Activated T-helper 2 cell treated with anti-CD3 and anti-CD28 coated beads, Interferon-gamma antibody, Interleukin-2, Interleukin-4, amounts not matched to agents 10 μg/mL and 5 μg/mL and 100 μg/mL, durations not matched to agents 14 hours and 24 hours and 36 hours (primary cell): ENCODE measurements around the gene GAS2L1. TPM values are rescaled to one million over a fixed set of nuclear protein-coding genes. Genes with fewer than 3 reads are reported as not detected.

Experiments used
- DNase-seq: peaks from one replicate; pipeline ENCODE4 v3.0.0; 2021; ENCODE audit warnings: low spot score
- H3K27ac Mint-ChIP-seq: one replicate; pipeline ENCODE4 v1.8.0; 2021; ENCODE audit warnings: mixed read lengths
- H3K27me3 Mint-ChIP-seq: one replicate; pipeline ENCODE4 v1.8.0; 2021; ENCODE audit warnings: low read depth, mixed read lengths
- H3K36me3 Mint-ChIP-seq: one replicate; pipeline ENCODE4 v1.8.0; 2021; ENCODE audit warnings: low read depth, mixed read lengths
- H3K4me1 Mint-ChIP-seq: one replicate; pipeline ENCODE4 v1.8.0; 2021; ENCODE audit warnings: low read depth, mixed read lengths
- H3K4me3 Mint-ChIP-seq: one replicate; pipeline ENCODE4 v1.8.0; 2021; ENCODE audit warnings: low read depth, mild to moderate bottlenecking, moderate library complexity, mixed read lengths
- H3K9me3 Mint-ChIP-seq: one replicate; pipeline ENCODE4 v1.8.0; 2021; ENCODE audit warnings: mixed read lengths
- intact Hi-C: fragments of 100-400 bp; cut with micrococcal nuclease; formaldehyde crosslinking; loops from one replicate; pipeline ENCODE4 v1.15.1; 2023
- total RNA-seq: library from RNA; stranded (reverse); gene quantifications from 2 replicates; pipeline ENCODE4 v1.2.3, GENCODE V29; 2022

Gene GAS2L1
- total RNA-seq, 1 donor from 2014 or later, result 3.4 TPM

DNA sequence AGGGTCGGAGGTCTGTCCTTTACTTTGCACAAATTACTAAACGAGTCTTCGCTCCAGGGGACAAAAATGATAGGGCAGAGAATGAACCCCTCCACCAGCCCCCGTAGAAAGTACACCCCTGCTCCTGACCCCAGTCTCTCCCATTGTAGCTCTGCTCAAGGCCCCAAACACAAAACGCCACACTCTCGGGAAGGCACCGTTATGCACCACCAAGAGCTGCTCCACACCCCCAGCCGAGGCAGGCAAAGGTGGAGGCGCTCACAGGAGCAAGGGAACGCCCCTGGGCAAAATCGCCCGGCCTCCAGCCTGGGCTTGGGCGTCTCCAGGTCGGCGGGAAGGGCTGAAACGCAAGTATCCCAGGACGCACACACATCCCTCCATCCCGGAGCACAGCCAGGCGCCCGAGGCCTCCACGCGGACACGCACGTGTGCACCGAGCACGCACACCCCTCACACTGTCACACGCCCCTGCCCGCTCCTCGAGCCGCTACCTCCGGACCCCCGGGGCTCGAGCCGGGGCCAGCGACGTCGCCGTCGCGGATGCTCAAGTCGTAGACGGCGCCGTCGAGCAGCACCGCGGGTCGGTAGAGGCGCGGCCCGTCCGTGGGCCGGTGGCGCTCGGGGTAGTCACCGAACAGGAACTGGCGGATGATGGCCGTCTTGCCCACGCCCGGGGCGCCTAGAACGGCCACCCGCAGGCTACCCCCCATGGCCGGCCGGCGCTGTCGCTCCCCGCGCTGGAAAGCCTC is 8.3 kb downstream of the GAS2L1 start:
- peaks cover 43% of the 10 kb centered on the region for H3K27me3 Mint-ChIP-seq
- no peaks in the 10 kb centered on the region for H3K36me3 Mint-ChIP-seq
- H3K27ac Mint-ChIP-seq, result no peak overlapping the region
- H3K9me3 Mint-ChIP-seq, result no peaks in the 10 kb centered on the region
- peaks cover 17% of the 10 kb centered on the region for H3K4me1 Mint-ChIP-seq
- intact Hi-C loops, result loop anchor here (5.0 kb wide), 1 partner anchor 42 kb away; no protein-coding TSS in a partner anchor
- H3K4me3 Mint-ChIP-seq, result no peak overlapping the region
- DNase-seq, result no peak

DNA sequence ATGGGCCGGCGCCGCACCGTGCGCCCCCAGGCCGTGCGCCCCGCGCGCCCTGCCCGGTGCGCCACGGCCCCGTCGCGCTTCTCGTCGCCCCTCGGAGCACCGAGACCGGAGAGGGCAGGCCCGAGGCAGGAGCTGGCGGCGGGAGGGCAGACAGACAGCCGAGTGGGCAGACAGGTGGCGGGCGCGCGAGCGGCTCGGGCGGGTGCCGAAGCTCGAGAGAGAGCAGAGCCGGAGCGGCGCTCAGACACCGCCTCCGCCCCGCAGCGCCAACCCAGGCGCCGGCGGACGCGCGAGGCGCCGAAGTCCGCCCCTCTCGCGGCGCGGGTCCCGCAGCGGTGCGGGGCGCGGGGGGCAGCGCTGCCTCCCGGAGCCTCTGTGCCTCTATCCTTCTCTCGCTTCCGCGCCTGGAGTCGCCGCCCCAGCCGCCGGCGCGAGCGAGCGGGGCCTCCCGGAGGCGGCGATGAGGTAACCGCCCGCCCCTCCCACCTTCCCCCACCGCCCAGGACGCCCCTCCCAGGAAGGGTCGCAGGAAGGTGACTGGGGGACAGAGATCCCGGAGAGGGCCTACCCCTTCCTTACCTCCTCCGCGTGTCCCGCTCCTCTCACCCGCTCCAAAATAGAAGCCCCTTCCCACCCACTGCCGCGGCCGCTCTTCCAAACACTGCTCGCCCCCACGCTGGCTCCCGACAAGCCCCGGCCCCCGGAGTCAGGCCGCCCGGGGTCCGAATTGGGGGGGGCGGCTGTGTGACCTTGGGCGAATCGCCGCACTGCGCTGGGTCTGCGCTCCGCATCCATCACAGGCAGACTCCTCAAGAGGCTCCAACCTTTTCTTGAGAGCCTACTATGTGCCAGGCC is 9.1 kb downstream of the GAS2L1 start, which contains the start of gene RASL10A:
TSS of gene RASL10A (minus strand) at position 412 of the 855 bp plus-strand sequence. CDS start 451 bp downstream, outside the sequence.
- no peaks in the 10 kb centered on the region for H3K9me3 Mint-ChIP-seq
- H3K4me1 Mint-ChIP-seq, result peaks cover 17% of the 10 kb centered on the region
- H3K27me3 Mint-ChIP-seq, result peaks cover 43% of the 10 kb centered on the region
- H3K27ac Mint-ChIP-seq, result no peak within 1 kb of the TSS
- intact Hi-C loops, result no loop called here
- H3K4me3 Mint-ChIP-seq, result peak within 1 kb of the TSS; percentile 31
- no peaks in the 10 kb centered on the region for H3K36me3 Mint-ChIP-seq
- no peak for DNase-seq

GRCh38 chr22:29316141-29316828 is 9.8 kb downstream of the GAS2L1 start:
- H3K4me3 Mint-ChIP-seq, result peak overlapping the region; percentile 31
- intact Hi-C loops, result no loop called here
- H3K27me3 Mint-ChIP-seq, result peaks cover 43% of the 10 kb centered on the region
- no peak for DNase-seq
- no peaks in the 10 kb centered on the region for H3K9me3 Mint-ChIP-seq
- H3K4me1 Mint-ChIP-seq, result peaks cover 13% of the 10 kb centered on the region
- H3K27ac Mint-ChIP-seq, result no peak overlapping the region
- no peaks in the 10 kb centered on the region for H3K36me3 Mint-ChIP-seq

GRCh38 chr22:29317827-29318454 is 11.5 kb downstream of the GAS2L1 start:
- H3K36me3 Mint-ChIP-seq, result no peaks in the 10 kb centered on the region
- no peaks in the 10 kb centered on the region for H3K9me3 Mint-ChIP-seq
- intact Hi-C loops, result no loop called here
- no peak for DNase-seq
- peaks cover 37% of the 10 kb centered on the region for H3K27me3 Mint-ChIP-seq
- H3K4me3 Mint-ChIP-seq, result no peak overlapping the region
- H3K27ac Mint-ChIP-seq, result no peak overlapping the region
- peaks cover 12% of the 10 kb centered on the region for H3K4me1 Mint-ChIP-seq

- Mint-ChIP-seq H3K36me3 (no peaks in the 10 kb centered on the region), H3K27me3 (peaks cover 26% of the 10 kb centered on the region), H3K4me3 (no peak overlapping the region), H3K4me1 (peaks cover 5% of the 10 kb centered on the region), H3K9me3 (no peaks in the 10 kb centered on the region), H3K27ac (no peak overlapping the region)
- no peak for DNase-seq
- intact Hi-C loops, result no loop called here
Measured at GRCh38 chr22:29319072-29319471, 12.6 kb downstream of the GAS2L1 start.

DNA sequence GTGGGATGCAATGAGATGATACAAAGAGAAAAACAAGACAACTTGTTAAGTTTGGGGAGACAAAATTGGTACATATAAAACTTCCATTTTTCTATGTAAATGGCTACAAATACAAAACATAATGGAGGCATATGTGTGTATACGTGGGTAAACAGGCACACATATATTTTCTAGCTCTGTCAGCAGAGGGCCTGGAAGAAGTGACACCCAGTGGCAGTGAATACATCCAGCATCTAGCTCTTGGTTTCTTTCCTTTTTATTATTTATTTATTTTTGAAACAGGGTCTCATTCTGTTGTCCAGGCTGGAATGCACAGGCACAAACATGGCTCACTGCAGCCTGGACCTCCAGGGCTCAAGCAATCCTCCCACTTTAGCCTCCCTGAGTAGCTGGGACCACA is 14.1 kb downstream of the GAS2L1 start:
- H3K4me1 Mint-ChIP-seq, result no peaks in the 10 kb centered on the region

DNA sequence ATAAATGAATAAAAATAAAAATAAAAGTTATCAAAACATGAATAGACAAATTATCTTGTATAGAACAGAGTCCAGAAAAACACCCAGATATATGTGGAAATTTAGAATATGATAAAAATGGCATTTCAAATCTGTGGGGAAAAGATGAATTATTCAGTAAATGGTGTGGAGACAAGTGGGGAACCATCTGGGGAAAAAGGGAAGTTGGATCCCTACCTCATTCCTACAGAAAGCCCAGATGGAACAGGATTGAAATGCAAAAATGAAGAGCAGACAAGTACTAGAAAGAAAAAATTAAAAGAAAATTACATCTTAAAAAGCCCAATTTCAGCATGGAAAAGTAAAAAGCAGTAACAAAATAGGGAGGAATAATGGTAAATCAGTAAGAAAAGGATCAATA is 17.2 kb downstream of the GAS2L1 start:
- no peak overlapping the region for H3K4me3 Mint-ChIP-seq
- H3K4me1 Mint-ChIP-seq, result no peaks in the 10 kb centered on the region
- peaks cover 6% of the 10 kb centered on the region for H3K36me3 Mint-ChIP-seq
- no peak for DNase-seq
- H3K9me3 Mint-ChIP-seq, result no peaks in the 10 kb centered on the region
- intact Hi-C loops, result no loop called here
- H3K27ac Mint-ChIP-seq, result no peak overlapping the region
- H3K27me3 Mint-ChIP-seq, result no peaks in the 10 kb centered on the region

More for the DNA sequence above, 14.1 kb downstream of the GAS2L1 start:
- Mint-ChIP-seq H3K9me3 (no peaks in the 10 kb centered on the region), H3K4me3 (no peak overlapping the region), H3K27me3 (peaks cover 18% of the 10 kb centered on the region), H3K27ac (no peak overlapping the region), H3K36me3 (no peaks in the 10 kb centered on the region)
- intact Hi-C loops, result no loop called here
- DNase-seq, result no peak

DNA sequence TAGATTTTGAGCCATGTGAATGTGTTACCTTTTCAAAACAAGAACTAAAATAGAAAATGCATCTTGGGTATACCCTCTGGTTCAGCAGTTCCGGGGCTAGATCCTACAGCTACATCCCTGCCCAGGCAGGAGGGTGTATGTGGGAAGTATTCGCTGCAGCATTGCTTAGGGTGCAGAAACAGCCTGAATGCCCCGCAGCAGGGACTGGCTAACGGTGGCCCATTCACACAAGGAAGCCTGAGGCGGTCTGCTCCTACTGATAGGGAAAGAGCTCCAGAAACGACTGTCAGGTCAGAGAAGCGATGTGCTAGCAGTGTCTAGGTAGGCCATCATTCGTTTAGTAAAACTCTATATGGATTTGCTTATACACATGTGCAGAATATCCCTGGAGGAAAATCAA is 18.9 kb downstream of the GAS2L1 start:
- intact Hi-C loops, result no loop called here
- Mint-ChIP-seq H3K36me3 (peaks cover 10% of the 10 kb centered on the region), H3K27me3 (no peaks in the 10 kb centered on the region), H3K27ac (no peak overlapping the region), H3K4me3 (no peak overlapping the region), H3K4me1 (no peaks in the 10 kb centered on the region), H3K9me3 (no peaks in the 10 kb centered on the region)
- no peak for DNase-seq

- Mint-ChIP-seq H3K27ac (no peak overlapping the region), H3K9me3 (no peaks in the 10 kb centered on the region), H3K4me1 (no peaks in the 10 kb centered on the region), H3K4me3 (no peak overlapping the region), H3K36me3 (peaks cover 11% of the 10 kb centered on the region), H3K27me3 (no peaks in the 10 kb centered on the region)
- intact Hi-C loops, result no loop called here
- DNase-seq, result no peak
Measured at GRCh38 chr22:29325785-29326315, 19.4 kb downstream of the GAS2L1 start.

- H3K4me3 Mint-ChIP-seq, result no peak overlapping the region
- no peak for DNase-seq
- no peak overlapping the region for H3K27ac Mint-ChIP-seq
- no peaks in the 10 kb centered on the region for H3K9me3 Mint-ChIP-seq
- H3K4me1 Mint-ChIP-seq, result no peaks in the 10 kb centered on the region
- peaks cover 12% of the 10 kb centered on the region for H3K36me3 Mint-ChIP-seq
- intact Hi-C loops, result no loop called here
- no peaks in the 10 kb centered on the region for H3K27me3 Mint-ChIP-seq
Measured at GRCh38 chr22:29326481-29326880, 20.0 kb downstream of the GAS2L1 start.

DNA sequence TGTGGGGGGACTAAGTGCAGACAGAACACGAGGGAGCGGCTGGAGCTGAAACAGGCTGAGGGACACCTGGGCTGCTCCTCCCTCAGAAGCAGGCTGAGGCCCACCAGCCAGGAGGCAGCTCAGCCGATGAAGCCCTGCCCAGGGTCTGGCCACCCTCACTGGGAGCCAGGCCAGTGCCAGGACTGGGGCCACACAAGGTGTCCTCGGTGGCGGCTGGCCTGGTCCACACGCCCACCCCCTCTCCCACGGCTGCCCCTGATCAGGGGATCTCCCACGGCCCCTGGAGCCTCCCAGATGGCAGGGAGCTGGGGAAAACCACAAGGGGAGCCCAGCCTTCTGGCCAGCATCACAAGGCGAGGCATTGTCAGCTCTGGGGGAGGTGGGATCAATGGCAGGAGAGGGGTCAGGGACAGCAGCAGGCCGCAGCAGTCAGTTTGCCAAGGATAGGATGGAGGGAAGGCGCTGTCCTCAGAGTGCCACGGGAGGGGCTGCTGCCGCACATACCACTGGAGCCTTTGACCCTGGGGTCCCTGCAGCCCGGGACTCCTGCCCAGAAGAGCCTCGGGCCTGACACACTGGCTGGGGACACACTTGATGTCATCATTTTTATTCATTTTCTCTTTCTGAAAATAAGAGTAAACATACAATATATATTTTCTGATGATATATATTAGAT is 20.8 kb downstream of the GAS2L1 start:
- no peak overlapping the region for H3K4me3 Mint-ChIP-seq
- no peaks in the 10 kb centered on the region for H3K9me3 Mint-ChIP-seq
- DNase-seq, result no peak
- no peaks in the 10 kb centered on the region for H3K4me1 Mint-ChIP-seq
- no peaks in the 10 kb centered on the region for H3K27me3 Mint-ChIP-seq
- intact Hi-C loops, result no loop called here
- H3K27ac Mint-ChIP-seq, result no peak overlapping the region
- H3K36me3 Mint-ChIP-seq, result peaks cover 13% of the 10 kb centered on the region

DNA sequence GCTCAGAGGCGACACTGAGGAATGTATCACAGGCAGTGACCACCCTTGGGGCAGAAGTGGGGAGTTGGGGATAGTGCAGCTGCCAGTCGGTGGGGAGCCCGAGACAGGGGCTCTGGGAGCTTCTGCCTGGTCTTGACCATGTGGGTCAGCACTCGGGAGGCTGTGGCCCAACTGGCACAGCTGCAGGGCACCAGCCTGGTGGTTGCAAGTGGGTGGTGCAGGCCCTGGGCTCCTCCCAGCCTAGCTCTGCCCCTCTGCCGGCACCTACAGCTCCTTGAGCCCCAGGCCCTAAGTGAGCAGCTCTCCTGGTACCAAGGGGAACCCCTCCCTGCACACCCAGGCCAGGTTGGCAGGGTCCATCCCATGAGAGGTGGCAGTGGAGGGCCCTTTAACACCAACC is 21.6 kb downstream of the GAS2L1 start:
- no peak for DNase-seq
- no peaks in the 10 kb centered on the region for H3K4me1 Mint-ChIP-seq
- no peaks in the 10 kb centered on the region for H3K27me3 Mint-ChIP-seq
- peaks cover 17% of the 10 kb centered on the region for H3K36me3 Mint-ChIP-seq
- no peaks in the 10 kb centered on the region for H3K9me3 Mint-ChIP-seq
- H3K4me3 Mint-ChIP-seq, result no peak overlapping the region
- intact Hi-C loops, result no loop called here
- H3K27ac Mint-ChIP-seq, result no peak overlapping the region
